ENCODE measurements around the gene DDAH2. TPM values are rescaled to one million over a fixed set of nuclear protein-coding genes. Genes with fewer than 3 reads are reported as not detected.
A peak's percentile ranks its signal among the peaks of the same experiment; 100 is the strongest.

The DDAH2 gene
- polyA plus RNA-seq, 3 donors, result 29.8 to 56.0 (median 30.6) TPM

- WGBS (ENCODE audit: insufficient coverage), result 0% methylated on average over 4 of the region's 6 CpGs
These were observed 9.2 kb upstream of the DDAH2 start for GRCh38 chr6:31737991-31738979.

More at GRCh38 chr6:31737991-31738979, 9.2 kb upstream of the DDAH2 start:
- Histone ChIP-seq H3K4me2 (replicated peaks; ENCODE audit: extremely low read depth, low read length, poor library complexity, severe bottlenecking) (peak overlapping the region; percentile 94), H3K27ac (ENCODE audit: low read depth in 1 of 2, low read length in 2 of 2) (peak overlapping the region; percentile 91 to 99), H3K27me3 (ENCODE audit: control insufficient read depth in 2 of 2, insufficient read depth in 2 of 2, low read length in 2 of 2) (no peaks in the 10 kb centered on the region), H3K9me3 (replicated peaks in 1 of 2; ENCODE audit: control insufficient read depth in 1 of 2, insufficient read depth in 1 of 2, low read length in 2 of 2) (no peaks in the 10 kb centered on the region), H3K4me3 (replicated peaks in 1 of 3; ENCODE audit: low read depth in 2 of 3, low read length in 3 of 3) (peak overlapping the region; percentile 1 to 100 (median 96)), H3K4me1 (ENCODE audit: control insufficient read depth in 1 of 2, insufficient read depth in 2 of 2, low read length in 2 of 2) (peaks cover 57 to 67% of the 10 kb centered on the region in 2 donors), H2AFZ (ENCODE audit: insufficient read depth, low read depth, low read length, poor library complexity, severe bottlenecking) (peak overlapping the region; percentile 16), H3K9ac (ENCODE audit: insufficient read depth, low read length, poor library complexity, severe bottlenecking) (peak overlapping the region; percentile 89), H4K20me1 (ENCODE audit: insufficient read depth, low read length) (peaks cover 17% of the 10 kb centered on the region), H3K36me3 (replicated peaks in 1 of 2; ENCODE audit: control insufficient read depth in 1 of 2, insufficient read depth in 2 of 2, low read length in 2 of 2) (peaks cover 10 to 20% of the 10 kb centered on the region in 2 donors), H3K79me2 (ENCODE audit: insufficient read depth, low read length) (peaks cover 60% of the 10 kb centered on the region)
- peak overlapping the region; percentile 99 to 100 for H3K4me3 Mint-ChIP-seq
- H3K9me3 Mint-ChIP-seq, result peaks cover 0 to 2% (median 0%) of the 10 kb centered on the region in 7 donors
- peak overlapping the region; percentile 95 to 100 (median 99) for H3K27ac Mint-ChIP-seq
- intact Hi-C loops (cut with micrococcal nuclease), result loop anchor here in 1 of 2 donors (2.0 to 10.0 kb wide), 4 partner anchors 31 to 193 kb away; partner anchors contain the start of genes ATP6V1G2, CSNK2B, DDX39B and LY6G5B
- peaks cover 60% of the 10 kb centered on the region for H3K4me1 Mint-ChIP-seq
- peaks cover 16 to 26% of the 10 kb centered on the region in 2 donors for H3K36me3 Mint-ChIP-seq
- TF ChIP-seq CTCF (IDR thresholded peaks at IDR 0.05), result no peak
- peak; percentile 88 to 94 (median 90) for DNase-seq
- peaks cover 0 to 5% (median 2%) of the 10 kb centered on the region in 3 donors for H3K27me3 Mint-ChIP-seq (ENCODE audit: low read depth in 3 of 3)
